ENCODE data around the gene HSF5. TPM values are rescaled to one million over a fixed set of nuclear protein-coding genes. Genes with fewer than 3 reads are reported as not detected.
A peak's percentile ranks its signal among the peaks of the same experiment; 100 is the strongest.
"Not testable (repeated sequence)": the region's sequence is repeated elsewhere in the genome, so short reads cannot be mapped to it uniquely, and the experiment has no call there.

The HSF5 gene
- total RNA-seq, 2 donors from 2014 or later, result 1.5 to 1.6 TPM

GRCh38 chr17:58412961-58413586, 75.1 kb downstream of the HSF5 start:
- no peak overlapping the region for H3K4me3 Mint-ChIP-seq
- peaks cover 2% of the 10 kb centered on the region for H3K36me3 Mint-ChIP-seq (ENCODE audit: low read depth)
- no peaks in the 10 kb centered on the region for H3K9me3 ChIP-seq (ENCODE audit: control insufficient read depth, low read length, poor library complexity, severe bottlenecking)
- H3K27me3 Mint-ChIP-seq, result no peaks in the 10 kb centered on the region
- no peak for ATAC-seq
- H3K27ac Mint-ChIP-seq, result no peak overlapping the region
- H3K4me1 Mint-ChIP-seq, result peaks cover 8% of the 10 kb centered on the region
- no peak for DNase-seq

GRCh38 chr17:58412064-58412703, 76.0 kb downstream of the HSF5 start:
- Mint-ChIP-seq H3K4me1 (peaks cover 3% of the 10 kb centered on the region), H3K4me3 (no peak overlapping the region), H3K36me3 (ENCODE audit: low read depth) (no peaks in the 10 kb centered on the region), H3K27me3 (no peaks in the 10 kb centered on the region), H3K27ac (peak overlapping the region; percentile 47)
- DNase-seq (no peak), ATAC-seq (no peak)
- H3K9me3 ChIP-seq (ENCODE audit: control insufficient read depth, low read length, poor library complexity, severe bottlenecking), result no peaks in the 10 kb centered on the region

GRCh38 chr17:58411408-58411894, 76.8 kb downstream of the HSF5 start:
- ATAC-seq (no peak), DNase-seq (no peak)
- Mint-ChIP-seq H3K4me1 (no peaks in the 10 kb centered on the region), H3K4me3 (no peak overlapping the region), H3K27ac (peak overlapping the region; percentile 47), H3K27me3 (no peaks in the 10 kb centered on the region), H3K36me3 (ENCODE audit: low read depth) (no peaks in the 10 kb centered on the region)
- H3K9me3 ChIP-seq (ENCODE audit: control insufficient read depth, low read length, poor library complexity, severe bottlenecking), result no peaks in the 10 kb centered on the region

- H3K4me1 Mint-ChIP-seq, result no peaks in the 10 kb centered on the region
- H3K4me3 Mint-ChIP-seq, result no peak overlapping the region
- DNase-seq (no peak), ATAC-seq (no peak)
- H3K27ac Mint-ChIP-seq, result no peak overlapping the region
- H3K36me3 Mint-ChIP-seq (ENCODE audit: low read depth), result no peaks in the 10 kb centered on the region
- no peaks in the 10 kb centered on the region for H3K9me3 ChIP-seq (ENCODE audit: control insufficient read depth, low read length, poor library complexity, severe bottlenecking)
- no peaks in the 10 kb centered on the region for H3K27me3 Mint-ChIP-seq
These were observed 77.3 kb downstream of the HSF5 start for GRCh38 chr17:58410714-58411407.

- ATAC-seq (no peak), DNase-seq (no peak)
- no peaks in the 10 kb centered on the region for H3K27me3 Mint-ChIP-seq
- no peak overlapping the region for H3K27ac Mint-ChIP-seq
- H3K4me3 Mint-ChIP-seq, result no peak overlapping the region
- H3K36me3 Mint-ChIP-seq (ENCODE audit: low read depth), result no peaks in the 10 kb centered on the region
- no peaks in the 10 kb centered on the region for H3K4me1 Mint-ChIP-seq
- no peaks in the 10 kb centered on the region for H3K9me3 ChIP-seq (ENCODE audit: control insufficient read depth, low read length, poor library complexity, severe bottlenecking)
These were observed 78.8 kb downstream of the HSF5 start for GRCh38 chr17:58409432-58409831.

- no peak overlapping the region for H3K4me3 Mint-ChIP-seq
- no peak overlapping the region for H3K27ac Mint-ChIP-seq
- no peaks in the 10 kb centered on the region for H3K9me3 ChIP-seq (ENCODE audit: control insufficient read depth, low read length, poor library complexity, severe bottlenecking)
- DNase-seq (no peak), ATAC-seq (no peak)
- peaks cover 5% of the 10 kb centered on the region for H3K4me1 Mint-ChIP-seq
- H3K36me3 Mint-ChIP-seq (ENCODE audit: low read depth), result no peaks in the 10 kb centered on the region
- H3K27me3 Mint-ChIP-seq, result no peaks in the 10 kb centered on the region
These were observed 84.9 kb downstream of the HSF5 start for GRCh38 chr17:58403311-58403710.

- no peaks in the 10 kb centered on the region for H3K36me3 Mint-ChIP-seq (ENCODE audit: low read depth)
- H3K4me1 Mint-ChIP-seq, result peaks cover 5% of the 10 kb centered on the region
- no peaks in the 10 kb centered on the region for H3K27me3 Mint-ChIP-seq
- ATAC-seq (no peak), DNase-seq (no peak)
- H3K27ac Mint-ChIP-seq, result no peak overlapping the region
- no peaks in the 10 kb centered on the region for H3K9me3 ChIP-seq (ENCODE audit: control insufficient read depth, low read length, poor library complexity, severe bottlenecking)
- H3K4me3 Mint-ChIP-seq, result no peak overlapping the region
These were observed 85.5 kb downstream of the HSF5 start for GRCh38 chr17:58402679-58403078.

- H3K9me3 ChIP-seq (ENCODE audit: control insufficient read depth, low read length, poor library complexity, severe bottlenecking), result no peaks in the 10 kb centered on the region
- H3K27ac Mint-ChIP-seq, result no peak overlapping the region
- no peak overlapping the region for H3K4me3 Mint-ChIP-seq
- no peaks in the 10 kb centered on the region for H3K36me3 Mint-ChIP-seq (ENCODE audit: low read depth)
- ATAC-seq, result no peak
- no peaks in the 10 kb centered on the region for H3K27me3 Mint-ChIP-seq
- DNase-seq, result no peak
- peaks cover 5% of the 10 kb centered on the region for H3K4me1 Mint-ChIP-seq
These were observed 86.2 kb downstream of the HSF5 start for GRCh38 chr17:58402047-58402446.

- H3K9me3 ChIP-seq (ENCODE audit: control insufficient read depth, low read length, poor library complexity, severe bottlenecking), result no peaks in the 10 kb centered on the region
- no peak for ATAC-seq
- no peaks in the 10 kb centered on the region for H3K36me3 Mint-ChIP-seq (ENCODE audit: low read depth)
- H3K4me3 Mint-ChIP-seq, result no peak overlapping the region
- peaks cover 5% of the 10 kb centered on the region for H3K4me1 Mint-ChIP-seq
- no peak overlapping the region for H3K27ac Mint-ChIP-seq
- no peak for DNase-seq
- no peaks in the 10 kb centered on the region for H3K27me3 Mint-ChIP-seq
These were observed 86.9 kb downstream of the HSF5 start for GRCh38 chr17:58401287-58401686.

GRCh38 chr17:58400826-58401225, 87.4 kb downstream of the HSF5 start:
- Mint-ChIP-seq H3K4me1 (peaks cover 5% of the 10 kb centered on the region), H3K36me3 (ENCODE audit: low read depth) (peaks cover 3% of the 10 kb centered on the region), H3K27me3 (no peaks in the 10 kb centered on the region), H3K27ac (no peak overlapping the region), H3K4me3 (no peak overlapping the region)
- H3K9me3 ChIP-seq (ENCODE audit: control insufficient read depth, low read length, poor library complexity, severe bottlenecking), result no peaks in the 10 kb centered on the region
- no peak for ATAC-seq
- no peak for DNase-seq

GRCh38 chr17:58399974-58400373, 88.2 kb downstream of the HSF5 start:
- H3K36me3 Mint-ChIP-seq (ENCODE audit: low read depth), result peaks cover 3% of the 10 kb centered on the region
- H3K27ac Mint-ChIP-seq, result no peak overlapping the region
- no peak overlapping the region for H3K4me3 Mint-ChIP-seq
- H3K4me1 Mint-ChIP-seq, result peaks cover 5% of the 10 kb centered on the region
- ATAC-seq (no peak), DNase-seq (no peak)
- no peaks in the 10 kb centered on the region for H3K27me3 Mint-ChIP-seq
- H3K9me3 ChIP-seq (ENCODE audit: control insufficient read depth, low read length, poor library complexity, severe bottlenecking), result no peaks in the 10 kb centered on the region

GRCh38 chr17:58398574-58399266, 89.5 kb downstream of the HSF5 start:
- ATAC-seq (no peak), DNase-seq (no peak)
- Mint-ChIP-seq H3K27ac (no peak overlapping the region), H3K4me1 (peaks cover 5% of the 10 kb centered on the region), H3K4me3 (no peak overlapping the region), H3K27me3 (no peaks in the 10 kb centered on the region), H3K36me3 (ENCODE audit: low read depth) (peaks cover 3% of the 10 kb centered on the region)
- H3K9me3 ChIP-seq (ENCODE audit: control insufficient read depth, low read length, poor library complexity, severe bottlenecking), result no peaks in the 10 kb centered on the region

GRCh38 chr17:58397421-58397820, 90.8 kb downstream of the HSF5 start:
- H3K4me1 Mint-ChIP-seq; DNase-seq; ATAC-seq; H3K27me3 Mint-ChIP-seq; H3K4me3 Mint-ChIP-seq; H3K36me3 Mint-ChIP-seq (ENCODE audit: low read depth); H3K9me3 ChIP-seq (ENCODE audit: control insufficient read depth, low read length, poor library complexity, severe bottlenecking): not testable (repeated sequence)
- H3K27ac Mint-ChIP-seq, result peak overlapping the region; percentile 2

All from T-helper 17 cell (primary cell).